ENCODE data around the gene CENPM.
"Not testable (repeated sequence)": the region's sequence is repeated elsewhere in the genome, so short reads cannot be mapped to it uniquely, and the experiment has no call there.

The CENPM gene

DNA sequence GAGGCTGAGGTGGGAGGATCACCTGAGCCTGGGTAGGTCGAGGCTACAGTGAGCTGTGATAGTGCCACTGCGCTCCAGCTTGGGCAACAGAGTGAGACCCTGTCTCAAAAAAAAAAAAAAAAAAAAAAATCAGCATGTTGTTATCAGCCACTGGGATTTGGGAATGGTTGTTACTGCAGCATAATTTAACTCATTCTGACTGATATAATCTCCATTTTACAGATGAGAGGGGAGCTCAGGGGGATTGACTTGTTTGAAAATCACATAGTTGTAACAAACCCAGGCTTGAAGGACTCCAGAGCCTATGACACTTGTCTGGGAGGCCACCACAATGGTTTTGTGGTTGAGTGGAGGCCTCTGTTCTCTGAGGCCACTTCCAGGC, 19.3 kb upstream of the CENPM start:
- no peak for DNase-seq

DNA sequence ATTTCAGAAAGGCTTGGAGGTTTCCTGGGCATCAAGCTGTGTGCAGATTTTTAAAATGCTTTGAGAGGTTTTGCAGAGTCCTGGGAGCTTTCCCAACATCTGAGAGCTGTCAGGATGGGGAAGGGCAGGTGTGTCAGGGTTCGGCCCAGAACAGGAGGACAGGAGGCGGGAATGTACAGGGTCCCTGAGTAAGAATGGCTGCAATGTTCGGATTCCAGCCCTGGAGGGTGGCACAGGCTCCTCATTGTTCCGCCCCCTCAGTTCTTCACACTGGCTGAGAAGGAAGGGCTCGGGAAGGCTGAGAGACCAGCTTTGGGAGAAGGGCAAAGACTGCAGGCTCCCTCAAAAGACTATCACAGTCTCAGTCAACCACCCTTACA, 17.1 kb upstream of the CENPM start:
- no peak for DNase-seq

DNA sequence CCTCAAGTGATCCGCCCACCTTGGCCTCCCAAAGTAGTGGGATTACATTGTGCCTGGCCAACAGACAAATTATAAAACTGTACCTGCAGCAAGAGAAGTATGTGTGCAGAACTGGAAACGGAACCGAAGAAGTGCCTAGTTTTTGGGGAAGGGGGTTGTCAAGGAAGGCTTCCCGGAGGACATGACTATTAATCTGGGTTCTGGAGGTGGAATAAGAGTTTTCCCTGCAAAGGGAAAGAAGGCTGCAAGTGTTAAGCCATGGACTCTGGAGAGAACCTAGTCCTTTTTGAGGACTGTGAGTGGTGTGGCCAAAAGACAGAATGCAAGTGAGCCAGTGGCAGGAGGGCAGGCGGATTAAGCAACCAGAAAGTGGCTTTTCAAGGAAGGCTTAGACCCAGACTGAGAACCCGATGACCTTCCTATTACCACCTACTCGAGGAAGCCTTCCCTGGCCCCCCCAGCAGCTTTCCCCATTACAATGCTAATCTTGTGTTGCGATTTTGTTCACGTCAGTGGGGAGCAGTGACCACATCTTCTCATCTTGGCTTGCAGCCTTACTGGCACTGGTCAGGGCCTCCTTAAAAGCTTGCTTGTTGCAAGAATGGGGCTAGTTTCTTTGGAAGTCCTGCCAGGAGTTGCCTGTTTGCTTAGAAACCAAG, 16.6 kb upstream of the CENPM start:
- DNase-seq, result no peak

DNA sequence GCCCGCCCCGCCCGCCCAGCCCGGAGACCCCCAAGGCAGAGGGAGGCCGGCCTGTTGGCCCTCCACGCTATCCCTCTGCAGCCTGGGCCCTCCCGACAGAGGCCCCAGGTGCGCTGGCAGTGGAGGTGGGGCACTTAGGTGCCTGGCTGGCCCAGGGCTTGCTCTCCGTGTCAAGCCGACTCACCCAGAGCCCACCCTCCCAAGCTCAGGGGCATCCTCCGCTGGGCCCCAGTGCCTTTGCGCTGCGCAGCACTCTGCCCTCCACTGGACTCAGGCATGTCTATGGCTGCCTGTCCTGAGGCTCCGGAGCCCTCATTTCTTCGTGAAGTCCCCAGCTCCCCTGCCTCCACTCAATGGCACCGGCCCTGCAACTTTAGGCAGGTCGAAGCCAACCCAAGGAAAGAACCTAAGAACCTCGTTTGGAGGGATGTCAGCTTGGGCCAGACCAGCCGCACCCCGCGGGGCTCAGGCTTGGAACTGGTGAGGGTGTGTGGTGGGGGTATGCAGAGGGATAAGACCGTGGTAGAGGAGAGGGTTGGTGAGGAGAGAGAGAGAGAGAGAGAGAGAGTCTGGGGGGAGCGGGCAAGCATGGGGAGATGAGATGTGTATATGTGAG, 11.1 kb upstream of the CENPM start:
- no peak for DNase-seq

DNA sequence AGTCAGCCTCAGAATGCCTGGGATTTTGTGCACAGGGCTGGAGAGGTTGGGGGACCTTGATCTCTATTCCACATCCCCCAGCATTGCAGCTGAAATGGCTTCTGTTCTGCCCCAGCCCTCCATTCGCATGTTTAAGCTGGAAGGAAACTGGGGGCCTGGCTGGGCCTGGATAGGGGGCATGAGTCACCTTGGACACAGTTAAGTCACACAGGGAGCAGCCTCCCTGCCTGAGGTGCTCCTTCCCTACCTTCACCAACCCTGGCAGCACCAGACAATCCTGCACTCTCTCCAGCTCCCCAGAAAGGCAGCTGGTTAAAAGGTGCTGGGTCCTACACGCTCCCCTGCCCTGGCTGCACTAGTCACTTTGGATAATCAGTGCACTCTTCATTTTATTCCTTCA, 5.8 kb upstream of the CENPM start:
- no peak for DNase-seq

DNA sequence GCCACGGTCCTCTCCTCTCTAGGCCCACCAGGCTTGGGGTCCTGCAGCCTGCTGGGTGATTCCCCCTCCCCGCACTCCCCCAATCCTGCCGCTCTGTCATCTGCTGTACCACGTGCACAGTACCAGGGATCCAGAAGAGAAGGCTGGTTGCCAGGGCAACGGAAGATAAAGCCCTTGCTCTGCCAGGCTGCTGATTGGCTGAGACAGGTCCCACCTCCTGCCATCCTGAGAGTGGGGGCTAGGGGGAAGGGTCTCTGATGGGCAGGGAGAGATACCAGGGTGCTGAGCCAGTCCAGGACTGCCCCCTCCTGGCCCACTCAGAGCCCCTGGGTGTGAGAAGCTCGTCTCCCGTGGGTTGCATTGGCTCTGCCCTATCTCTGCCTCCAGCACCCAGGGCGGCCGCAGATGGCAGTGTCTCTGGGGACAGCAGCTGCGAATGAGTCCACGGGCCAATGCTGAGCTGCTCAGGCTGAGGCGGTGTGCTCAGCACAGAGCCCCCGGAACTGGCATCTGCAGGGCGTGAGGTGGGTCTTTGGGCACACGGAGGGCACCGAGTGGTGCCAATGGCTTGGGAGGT, 5.0 kb upstream of the CENPM start, which contains the start of gene SMIM45:
Gene SMIM45, plus strand, starts transcription at position 253 of the 577 bp plus-strand sequence.
- DNase-seq, result peak; percentile 79 to 90

DNA sequence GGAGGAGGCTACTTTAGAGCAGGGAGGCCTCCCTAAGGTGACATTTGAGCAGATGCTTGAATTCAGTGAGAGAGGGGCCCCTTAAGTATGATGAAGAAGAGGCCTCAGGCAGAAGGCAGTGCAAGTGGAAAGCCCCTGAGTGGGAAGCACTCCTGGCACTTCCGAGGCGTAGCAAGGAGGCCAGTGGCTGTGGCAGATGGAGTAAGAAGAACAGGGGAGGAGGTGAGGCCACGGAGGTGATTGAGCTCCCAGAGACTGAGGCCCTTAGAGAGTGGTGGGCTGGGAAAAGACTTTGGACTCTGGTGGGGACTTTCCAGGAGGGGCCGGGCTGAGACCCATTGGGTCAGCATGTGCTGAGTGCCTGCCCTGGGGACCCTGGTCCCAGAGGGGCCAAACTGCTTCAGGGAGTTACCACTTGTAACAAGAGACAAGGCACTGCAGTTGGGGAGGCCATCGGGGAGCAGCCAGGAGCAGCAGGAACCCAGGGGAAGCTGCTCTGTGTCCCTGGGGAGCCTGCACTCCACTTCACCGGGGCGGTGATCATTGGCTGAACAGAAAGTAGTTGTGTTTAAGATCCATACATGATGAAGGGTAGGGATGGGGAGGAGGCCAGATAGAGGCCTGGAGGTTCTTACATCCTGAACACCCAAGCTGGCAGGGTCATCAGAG, 2.5 kb upstream of the CENPM start:
- no peak for DNase-seq

DNA sequence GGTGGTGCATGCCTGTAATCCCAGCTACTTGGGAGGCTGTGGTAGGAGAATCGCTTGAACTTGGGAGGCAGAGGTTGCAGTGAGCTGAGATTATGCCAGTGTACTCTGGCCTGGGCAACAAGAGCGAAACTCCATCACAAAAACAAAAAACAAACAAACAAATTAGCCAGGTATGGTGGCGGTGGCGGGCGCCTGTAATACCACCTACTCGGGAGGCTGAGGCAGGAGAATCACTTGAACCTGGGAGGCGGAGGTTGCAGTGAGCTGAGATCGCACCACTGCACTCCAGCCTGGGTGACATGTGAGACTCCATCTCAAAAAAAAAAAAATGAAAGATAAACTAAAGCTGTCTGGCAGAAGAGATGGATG, 2.0 kb upstream of the CENPM start:
- DNase-seq, result not testable (repeated sequence)

DNA sequence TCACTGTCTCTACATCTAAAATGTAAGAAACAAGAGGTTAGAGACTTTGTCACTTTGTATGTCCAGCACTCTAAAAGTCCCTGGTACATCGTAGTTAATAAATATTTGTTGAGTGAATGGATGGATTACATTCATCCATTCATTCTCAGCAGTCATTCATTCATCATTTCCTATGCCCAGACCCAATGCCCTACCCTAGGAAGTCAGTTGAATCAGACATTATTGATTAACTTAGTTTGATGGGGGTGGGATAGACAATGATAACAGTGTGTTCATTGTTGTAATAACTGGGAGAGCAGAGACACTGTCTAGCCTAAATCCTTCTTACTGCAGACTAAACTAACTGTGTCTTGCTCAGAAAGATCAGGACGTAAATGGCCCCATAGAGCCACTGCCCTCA, 1.2 kb upstream of the CENPM start:
- DNase-seq, result no peak

DNA sequence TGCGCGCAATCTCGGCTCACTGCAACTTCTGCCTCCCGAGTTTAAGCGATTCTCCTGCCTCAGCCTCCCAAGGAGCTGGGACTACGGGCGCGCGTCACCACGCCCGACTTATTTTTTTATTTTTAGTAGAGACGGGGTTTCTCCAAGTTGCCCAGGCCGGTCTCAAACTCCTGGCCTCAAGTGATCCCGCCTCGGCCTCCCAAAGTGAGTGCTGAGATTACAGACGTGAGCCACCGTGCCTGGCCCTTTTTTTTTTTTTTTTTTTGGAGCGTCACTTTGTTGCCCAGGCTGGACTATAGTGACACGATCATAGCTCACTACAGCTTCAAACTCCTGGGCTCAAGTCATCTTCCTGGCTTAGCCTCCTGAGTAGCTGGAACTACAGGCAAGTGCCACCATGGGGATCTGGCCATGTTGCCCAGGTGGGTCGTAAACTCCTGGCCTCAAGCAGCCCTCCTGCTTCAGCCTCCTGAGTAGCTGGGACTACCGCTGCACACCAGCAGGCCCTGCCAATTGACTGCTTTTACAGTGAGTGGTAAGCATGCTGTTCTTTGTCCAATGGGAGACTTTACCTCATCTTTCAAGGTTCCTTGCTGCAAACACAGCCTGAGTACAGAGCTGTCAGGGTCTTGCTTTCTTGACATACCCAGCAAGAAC, 600 bp upstream of the CENPM start:
- no peak for DNase-seq

DNA sequence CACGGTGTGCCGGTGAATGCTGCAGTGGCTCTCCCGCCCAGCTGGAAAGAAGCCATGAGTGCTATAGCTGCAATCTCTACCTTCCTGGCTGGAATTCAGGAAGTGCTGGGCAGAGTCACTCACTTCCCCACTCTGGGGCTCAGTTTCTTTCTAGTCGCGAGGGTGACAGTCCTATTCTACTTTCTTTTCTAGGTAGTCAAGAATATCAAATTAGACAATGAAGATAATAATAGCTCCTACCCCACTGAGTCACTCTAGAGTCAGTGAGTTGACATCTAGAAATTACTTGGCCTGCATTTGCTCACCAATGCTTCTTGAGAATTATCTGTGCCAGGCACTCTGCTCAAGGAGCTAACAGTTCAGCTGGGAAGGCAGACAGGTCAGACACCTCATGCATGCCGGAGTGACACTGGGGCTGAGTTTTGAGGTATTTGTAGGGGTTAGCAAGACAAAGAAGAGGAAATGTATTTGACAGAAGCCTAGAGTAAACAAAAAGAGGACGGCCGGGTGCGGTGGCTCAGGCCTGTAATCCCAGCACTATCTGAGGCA, 3.2 kb downstream of the CENPM start:
- no peak for DNase-seq

DNA sequence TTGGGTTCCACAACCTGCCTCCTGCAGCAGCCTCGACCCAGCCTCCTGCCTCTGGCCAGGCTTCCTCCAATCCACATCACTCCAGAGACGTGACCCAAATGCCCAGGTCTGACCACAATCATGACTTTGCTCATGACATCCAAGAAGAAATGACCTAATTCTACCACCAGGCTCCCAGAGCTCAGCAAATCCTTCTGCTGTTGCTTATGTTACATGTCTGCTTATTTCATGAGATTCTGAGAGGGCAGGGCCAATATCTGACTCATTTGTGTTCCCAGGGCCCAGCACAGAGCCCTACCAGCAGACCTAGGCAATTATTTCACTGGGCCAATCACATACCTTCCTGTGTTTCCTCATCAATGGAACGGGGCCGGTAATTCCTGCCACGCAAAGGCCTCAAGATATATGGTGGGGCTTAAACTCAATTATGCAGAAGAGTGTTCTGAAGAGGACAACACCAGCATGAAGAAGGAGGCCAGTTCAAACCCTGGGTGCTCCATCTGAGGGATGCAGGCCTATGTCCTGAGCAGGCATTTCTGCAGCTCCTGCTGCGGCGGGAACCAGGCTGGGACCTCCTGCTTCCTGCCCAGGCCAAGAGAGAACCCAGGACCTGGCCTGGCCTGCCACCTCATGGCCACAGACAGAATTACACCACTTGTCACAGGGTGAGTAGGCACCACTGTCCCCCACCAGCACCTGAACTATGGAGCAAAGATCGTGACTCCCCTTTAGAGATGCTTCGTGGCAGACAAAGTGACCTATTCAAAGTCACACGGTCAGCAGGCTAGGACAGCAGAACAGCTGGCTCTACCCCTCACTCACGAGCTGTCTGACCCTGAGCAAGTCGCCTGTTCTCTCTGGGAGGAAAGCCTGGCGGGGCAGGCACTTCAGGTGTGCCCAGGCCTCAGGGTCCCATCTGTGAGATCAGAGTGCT, 5.9 kb downstream of the CENPM start:
- peak; percentile 37 to 38 for DNase-seq

DNA sequence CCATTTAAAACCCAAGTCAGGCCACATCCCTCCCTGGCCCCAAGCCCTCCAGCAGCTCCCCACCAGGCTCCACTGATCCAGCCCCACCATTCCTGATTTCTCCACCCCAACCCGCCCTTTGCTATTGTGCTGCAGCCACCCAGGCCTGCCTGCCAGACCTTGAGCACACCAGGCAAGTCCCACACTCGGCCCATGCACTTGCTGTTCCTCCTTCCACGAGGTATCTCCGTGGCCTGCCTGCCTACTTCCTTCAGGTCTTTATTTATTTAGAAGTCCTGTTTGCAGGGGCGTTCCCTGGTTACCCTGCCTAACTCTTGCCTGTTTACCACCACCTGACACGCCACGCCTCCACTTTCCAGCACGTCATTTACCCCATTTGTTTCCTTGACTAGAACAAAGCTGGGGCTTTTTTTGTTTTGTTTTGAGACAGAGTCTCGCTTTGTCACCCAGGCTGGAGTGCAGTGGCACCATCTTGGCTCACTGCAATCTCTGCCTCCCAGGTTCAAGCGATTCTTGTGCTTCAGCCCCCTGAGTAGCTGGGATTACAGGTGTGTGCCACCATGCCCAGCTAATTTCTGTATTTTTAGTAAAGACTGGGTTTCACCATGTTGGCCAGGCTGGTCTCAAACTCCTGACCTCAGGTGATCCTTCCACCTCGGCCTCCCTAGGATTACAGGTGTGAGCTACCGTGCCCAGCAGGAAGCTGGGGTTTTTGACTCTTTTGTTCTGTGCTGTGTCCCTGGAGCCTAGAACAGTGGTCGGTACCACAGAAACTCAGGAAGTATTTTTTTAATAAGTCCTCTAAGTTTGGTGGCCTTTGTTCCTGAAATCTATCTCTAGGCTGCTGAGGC, 6.7 kb downstream of the CENPM start:
- DNase-seq, result no peak

DNA sequence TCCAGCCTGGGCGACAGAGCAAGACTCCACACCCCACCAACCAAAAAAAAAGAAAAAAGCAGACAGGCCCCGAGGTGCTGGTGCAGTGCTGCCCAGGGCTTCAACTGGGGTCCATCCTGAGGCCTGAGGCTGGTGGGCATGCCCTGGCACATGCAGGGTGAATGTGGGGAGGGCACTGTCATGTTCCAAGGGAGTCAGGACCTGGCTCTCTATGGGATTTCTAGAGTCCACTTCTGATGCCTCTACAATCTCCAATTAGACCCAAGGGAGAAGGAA, 10.1 kb downstream of the CENPM start:
- DNase-seq, result no peak

DNA sequence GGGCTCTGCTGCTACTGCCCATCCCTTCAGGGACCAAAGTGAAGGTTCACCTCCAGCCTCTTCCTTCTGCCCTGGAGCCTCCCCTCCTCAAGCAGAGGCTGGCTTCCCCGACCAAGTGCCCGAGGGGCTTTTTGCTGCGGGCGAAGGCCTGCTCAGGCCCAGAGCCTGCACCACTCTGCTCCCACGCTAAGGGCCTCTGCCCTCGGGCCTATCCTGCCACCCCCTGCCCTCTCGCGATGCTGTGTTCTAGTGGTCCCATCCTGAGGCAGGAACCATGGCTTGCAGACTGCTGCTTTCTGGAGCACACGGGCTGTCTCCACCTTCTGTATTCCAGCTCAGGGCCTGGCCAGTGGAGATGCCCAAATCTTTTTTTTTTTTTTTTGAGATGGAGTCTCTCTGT, 11.4 kb downstream of the CENPM start:
- no peak for DNase-seq

DNA sequence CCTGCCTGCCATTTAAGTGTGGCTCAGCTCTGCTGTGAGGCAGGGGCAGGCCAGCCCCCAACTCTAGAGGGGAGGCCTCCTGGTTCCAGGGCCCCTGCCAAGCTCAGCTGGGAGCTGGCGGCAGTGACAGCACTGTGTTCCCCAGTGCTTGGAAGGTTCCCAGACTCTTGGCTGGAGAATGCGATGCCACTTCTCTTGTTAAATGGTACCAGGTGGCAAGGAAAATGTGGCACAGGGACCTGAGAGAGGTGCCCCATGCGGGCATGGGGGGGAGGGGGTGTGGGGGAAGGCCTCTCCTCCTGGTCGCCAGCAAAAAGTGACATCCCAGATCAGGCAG, 12.0 kb downstream of the CENPM start:
- no peak for DNase-seq

DNA sequence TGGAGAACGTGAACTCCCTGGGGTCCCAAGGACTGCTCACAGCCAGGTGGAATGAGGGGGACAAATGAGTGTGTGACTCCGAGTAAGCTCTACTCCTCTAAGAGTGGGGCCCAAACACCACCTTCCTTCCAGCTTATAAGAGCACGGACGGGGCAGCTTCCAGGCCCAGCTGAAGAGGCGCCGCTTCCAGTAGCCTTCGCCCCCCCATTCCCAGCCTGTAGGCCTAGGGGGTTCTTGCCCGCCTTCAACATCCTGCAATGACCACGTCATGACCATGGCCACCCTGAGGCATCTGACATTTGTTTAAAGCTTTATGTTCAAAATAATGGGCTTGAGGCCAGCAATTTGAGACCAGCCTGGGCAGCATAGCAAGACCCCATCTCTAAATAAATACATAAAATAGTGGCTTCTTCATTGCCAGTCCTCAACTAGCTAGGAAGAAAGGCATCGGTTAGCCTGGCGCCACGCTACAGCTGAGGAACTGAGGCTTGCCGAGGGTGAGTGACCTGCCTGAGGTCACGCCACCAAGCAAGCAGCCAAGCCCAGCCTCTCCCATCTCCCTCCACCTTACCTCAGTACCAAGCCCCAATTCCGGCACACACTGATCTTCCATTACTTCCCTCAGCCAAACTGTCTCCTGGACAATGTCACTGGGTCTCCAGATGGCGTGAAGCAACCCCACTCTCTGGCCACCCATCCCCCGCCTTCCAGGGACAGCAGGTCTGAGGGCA, 12.5 kb downstream of the CENPM start:
- no peak for DNase-seq

DNA sequence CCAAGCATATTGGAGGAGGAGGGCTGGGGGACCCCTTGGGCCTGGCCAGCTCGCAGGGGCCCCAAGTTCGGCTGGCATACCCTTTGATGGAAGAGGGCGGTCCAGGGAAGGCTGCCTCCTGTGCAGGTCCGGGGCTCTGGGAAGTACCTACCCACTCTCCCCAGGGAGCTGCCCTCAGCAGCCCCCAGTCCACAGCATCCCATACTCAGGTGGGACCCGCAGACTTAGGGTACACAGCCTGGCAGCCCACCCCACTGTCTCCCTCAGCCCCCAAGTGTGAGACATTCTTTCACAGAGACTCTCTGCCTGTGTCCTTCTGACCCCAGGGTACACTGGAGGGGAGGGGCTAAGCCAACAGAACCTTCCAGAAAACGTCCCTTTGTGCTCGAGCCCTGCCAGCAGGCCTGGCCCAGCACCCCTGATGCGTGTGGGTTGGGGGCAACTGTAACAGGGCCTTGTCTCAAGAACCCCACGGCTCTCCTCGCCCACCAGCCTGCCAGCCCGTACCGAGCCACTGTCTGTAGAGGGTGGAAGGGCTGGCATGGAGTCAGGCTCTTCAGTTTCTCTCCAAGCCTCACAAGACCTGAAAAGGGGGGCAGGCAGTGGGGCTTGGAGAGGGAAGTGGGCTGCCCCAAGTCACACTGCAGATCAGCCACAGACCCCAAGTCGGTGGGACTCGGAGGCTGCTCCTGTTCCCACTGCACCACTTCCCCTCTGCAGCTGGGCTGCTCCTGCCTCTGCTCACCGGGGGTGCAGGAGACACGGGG, 13.4 kb downstream of the CENPM start:
- no peak for DNase-seq

DNA sequence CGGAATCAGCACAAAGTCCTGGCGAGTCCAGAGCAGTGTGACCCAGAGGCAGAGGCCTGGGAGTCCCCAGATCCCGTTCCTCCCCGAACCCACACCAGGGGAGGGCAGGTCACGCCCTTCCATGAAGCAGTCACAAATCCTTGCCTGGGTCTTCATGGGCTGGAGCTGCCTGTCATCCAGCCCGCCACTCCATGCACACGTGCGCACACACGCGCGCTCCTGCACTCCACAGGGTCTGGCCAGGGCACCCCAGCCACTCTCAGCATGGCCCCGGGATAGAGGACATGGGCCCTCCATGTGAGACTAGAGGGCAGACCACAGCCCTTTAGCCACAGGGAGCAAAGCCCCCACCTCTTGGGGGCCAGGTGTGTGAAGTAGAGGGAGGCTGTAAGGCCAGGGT, 14.6 kb downstream of the CENPM start:
- no peak for DNase-seq

DNA sequence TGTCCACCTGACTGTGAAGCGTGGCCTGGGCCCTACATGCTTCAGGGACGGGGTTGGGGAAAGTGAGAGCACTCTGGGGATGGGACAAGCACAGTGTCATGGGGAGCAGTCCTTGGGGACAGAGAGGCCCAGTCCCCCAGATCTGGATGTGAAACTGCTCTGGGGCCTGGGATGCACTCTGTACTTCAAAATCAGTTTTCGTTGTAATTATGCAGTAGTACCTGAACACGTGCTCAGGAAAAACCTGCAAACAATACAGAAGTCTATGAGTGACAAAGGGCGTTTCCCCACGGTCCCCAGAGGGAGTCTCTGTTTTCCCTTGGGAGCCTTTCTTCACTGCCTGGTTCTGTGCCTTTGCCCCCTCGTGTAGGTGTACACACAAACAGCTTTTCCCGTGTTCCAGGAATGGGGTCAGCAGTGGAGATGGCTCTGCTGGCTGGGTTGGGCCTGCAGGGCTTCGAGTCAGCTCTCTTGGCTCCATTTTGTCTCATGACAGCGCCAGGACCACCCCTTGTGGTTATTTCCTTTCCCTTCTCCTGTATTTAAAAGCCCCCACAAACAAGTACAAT, 15.2 kb downstream of the CENPM start:
- DNase-seq, result no peak
